ENCODE measurements around the gene SORBS1.

- TF ChIP-seq ZFX (CRISPR knock-in tag; IDR thresholded peaks at IDR 0.05): no peak
- TF ChIP-seq, protein P1, sequence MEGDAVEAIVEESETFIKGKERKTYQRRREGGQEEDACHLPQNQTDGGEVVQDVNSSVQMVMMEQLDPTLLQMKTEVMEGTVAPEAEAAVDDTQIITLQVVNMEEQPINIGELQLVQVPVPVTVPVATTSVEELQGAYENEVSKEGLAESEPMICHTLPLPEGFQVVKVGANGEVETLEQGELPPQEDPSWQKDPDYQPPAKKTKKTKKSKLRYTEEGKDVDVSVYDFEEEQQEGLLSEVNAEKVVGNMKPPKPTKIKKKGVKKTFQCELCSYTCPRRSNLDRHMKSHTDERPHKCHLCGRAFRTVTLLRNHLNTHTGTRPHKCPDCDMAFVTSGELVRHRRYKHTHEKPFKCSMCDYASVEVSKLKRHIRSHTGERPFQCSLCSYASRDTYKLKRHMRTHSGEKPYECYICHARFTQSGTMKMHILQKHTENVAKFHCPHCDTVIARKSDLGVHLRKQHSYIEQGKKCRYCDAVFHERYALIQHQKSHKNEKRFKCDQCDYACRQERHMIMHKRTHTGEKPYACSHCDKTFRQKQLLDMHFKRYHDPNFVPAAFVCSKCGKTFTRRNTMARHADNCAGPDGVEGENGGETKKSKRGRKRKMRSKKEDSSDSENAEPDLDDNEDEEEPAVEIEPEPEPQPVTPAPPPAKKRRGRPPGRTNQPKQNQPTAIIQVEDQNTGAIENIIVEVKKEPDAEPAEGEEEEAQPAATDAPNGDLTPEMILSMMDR (IDR thresholded peaks at IDR 0.05 in 2 of 3, conservative IDR thresholded peaks at IDR 0.05 in 1 of 3; ENCODE audit: insufficient read depth in 2 of 3, low read depth in 1 of 3, low read length in 3 of 3): no peak
- no peak for TF ChIP-seq BRF1 (IDR thresholded peaks at IDR 0.05; ENCODE audit: borderline replicate concordance, extremely low read depth, insufficient read length)
- no peak for TF ChIP-seq ESRRA (IDR thresholded peaks at IDR 0.05; ENCODE audit: borderline replicate concordance, low read depth)
- TF ChIP-seq FOXK2 (conservative IDR thresholded peaks at IDR 0.05 in 1 of 2, IDR thresholded peaks at IDR 0.05 in 1 of 2; ENCODE audit: low read depth in 2 of 2): no peak
- TF ChIP-seq PHB (CRISPR knock-in tag; IDR thresholded peaks at IDR 0.05): no peak
- TF ChIP-seq RAD51 (IDR thresholded peaks at IDR 0.05; ENCODE audit: borderline replicate concordance, low read depth): no peak
- TF ChIP-seq ZBTB11 (CRISPR knock-in tag; IDR thresholded peaks at IDR 0.05): no peak
- no peak for TF ChIP-seq ARID3A (IDR thresholded peaks at IDR 0.05; ENCODE audit: borderline replicate concordance, low read depth, low read length)
- no peak for TF ChIP-seq ZNF274 (IDR thresholded peaks at IDR 0.05; ENCODE audit: borderline replicate concordance, low read depth, low read length)
- TF ChIP-seq, protein P2, sequence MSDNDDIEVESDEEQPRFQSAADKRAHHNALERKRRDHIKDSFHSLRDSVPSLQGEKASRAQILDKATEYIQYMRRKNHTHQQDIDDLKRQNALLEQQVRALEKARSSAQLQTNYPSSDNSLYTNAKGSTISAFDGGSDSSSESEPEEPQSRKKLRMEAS (CRISPR knock-in tag; IDR thresholded peaks at IDR 0.05): no peak
- TF ChIP-seq PCBP1 (IDR thresholded peaks at IDR 0.05; ENCODE audit: low read depth, low read length, poor library complexity, severe bottlenecking): no peak
Observed at GRCh38 chr10:95325863-95326262, 235.3 kb downstream of the SORBS1 start.
